Measurements from ENCODE around the gene PLEKHG4B.

Gene PLEKHG4B

DNA sequence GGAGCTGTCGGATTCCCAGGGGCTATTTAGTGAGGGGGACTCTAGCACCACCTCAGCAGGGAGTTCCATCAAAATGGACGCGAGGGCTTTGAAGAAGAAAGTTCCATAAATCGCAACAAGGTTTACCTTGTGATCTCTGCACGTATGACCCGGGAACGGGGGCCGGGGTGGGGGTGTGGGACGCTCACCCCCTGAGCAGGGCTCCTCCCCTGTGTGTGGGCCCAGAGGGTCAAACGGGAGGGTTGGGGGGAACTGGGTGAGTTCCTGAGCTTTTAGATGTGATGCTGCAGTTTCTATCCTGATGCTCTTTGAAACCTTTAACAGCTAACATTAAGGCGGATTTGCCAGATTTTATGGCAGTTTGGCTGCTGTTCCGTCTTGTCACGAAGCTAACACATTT lies 80.5 kb downstream of the PLEKHG4B start:
- DNase-seq (ENCODE audit: low read depth): no peak
- TF ChIP-seq, protein P1, sequence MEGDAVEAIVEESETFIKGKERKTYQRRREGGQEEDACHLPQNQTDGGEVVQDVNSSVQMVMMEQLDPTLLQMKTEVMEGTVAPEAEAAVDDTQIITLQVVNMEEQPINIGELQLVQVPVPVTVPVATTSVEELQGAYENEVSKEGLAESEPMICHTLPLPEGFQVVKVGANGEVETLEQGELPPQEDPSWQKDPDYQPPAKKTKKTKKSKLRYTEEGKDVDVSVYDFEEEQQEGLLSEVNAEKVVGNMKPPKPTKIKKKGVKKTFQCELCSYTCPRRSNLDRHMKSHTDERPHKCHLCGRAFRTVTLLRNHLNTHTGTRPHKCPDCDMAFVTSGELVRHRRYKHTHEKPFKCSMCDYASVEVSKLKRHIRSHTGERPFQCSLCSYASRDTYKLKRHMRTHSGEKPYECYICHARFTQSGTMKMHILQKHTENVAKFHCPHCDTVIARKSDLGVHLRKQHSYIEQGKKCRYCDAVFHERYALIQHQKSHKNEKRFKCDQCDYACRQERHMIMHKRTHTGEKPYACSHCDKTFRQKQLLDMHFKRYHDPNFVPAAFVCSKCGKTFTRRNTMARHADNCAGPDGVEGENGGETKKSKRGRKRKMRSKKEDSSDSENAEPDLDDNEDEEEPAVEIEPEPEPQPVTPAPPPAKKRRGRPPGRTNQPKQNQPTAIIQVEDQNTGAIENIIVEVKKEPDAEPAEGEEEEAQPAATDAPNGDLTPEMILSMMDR (IDR thresholded peaks at IDR 0.05; ENCODE audit: control insufficient read depth, extremely low read depth, insufficient read depth): no peak
- no peak overlapping the region for H3K4me3 ChIP-seq (ENCODE audit: low read depth, low read length)

DNA sequence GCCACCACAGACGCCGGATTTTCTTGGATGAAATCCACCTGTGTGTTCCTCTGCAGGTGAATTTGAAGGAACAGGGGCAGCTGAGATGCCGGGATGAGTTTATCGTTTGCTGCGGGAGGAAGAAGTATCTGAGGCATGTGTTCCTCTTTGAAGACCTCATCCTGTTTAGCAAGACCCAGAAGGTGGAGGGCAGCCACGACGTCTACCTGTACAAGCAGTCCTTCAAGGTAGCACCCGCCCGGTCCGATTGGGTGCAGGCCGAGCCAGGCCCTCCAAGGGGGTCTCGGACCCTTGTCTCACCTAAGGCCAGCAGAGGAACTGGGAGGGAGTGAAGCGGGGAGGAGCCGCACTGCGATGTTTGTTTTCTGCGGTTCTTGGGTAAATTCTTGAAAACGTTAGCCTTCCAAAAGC lies 80.9 kb downstream of the PLEKHG4B start:
- H3K4me3 ChIP-seq (ENCODE audit: low read depth, low read length): no peak overlapping the region
- TF ChIP-seq, protein P1 (IDR thresholded peaks at IDR 0.05; ENCODE audit: control insufficient read depth, extremely low read depth, insufficient read depth): no peak
- no peak for DNase-seq (ENCODE audit: low read depth)

DNA sequence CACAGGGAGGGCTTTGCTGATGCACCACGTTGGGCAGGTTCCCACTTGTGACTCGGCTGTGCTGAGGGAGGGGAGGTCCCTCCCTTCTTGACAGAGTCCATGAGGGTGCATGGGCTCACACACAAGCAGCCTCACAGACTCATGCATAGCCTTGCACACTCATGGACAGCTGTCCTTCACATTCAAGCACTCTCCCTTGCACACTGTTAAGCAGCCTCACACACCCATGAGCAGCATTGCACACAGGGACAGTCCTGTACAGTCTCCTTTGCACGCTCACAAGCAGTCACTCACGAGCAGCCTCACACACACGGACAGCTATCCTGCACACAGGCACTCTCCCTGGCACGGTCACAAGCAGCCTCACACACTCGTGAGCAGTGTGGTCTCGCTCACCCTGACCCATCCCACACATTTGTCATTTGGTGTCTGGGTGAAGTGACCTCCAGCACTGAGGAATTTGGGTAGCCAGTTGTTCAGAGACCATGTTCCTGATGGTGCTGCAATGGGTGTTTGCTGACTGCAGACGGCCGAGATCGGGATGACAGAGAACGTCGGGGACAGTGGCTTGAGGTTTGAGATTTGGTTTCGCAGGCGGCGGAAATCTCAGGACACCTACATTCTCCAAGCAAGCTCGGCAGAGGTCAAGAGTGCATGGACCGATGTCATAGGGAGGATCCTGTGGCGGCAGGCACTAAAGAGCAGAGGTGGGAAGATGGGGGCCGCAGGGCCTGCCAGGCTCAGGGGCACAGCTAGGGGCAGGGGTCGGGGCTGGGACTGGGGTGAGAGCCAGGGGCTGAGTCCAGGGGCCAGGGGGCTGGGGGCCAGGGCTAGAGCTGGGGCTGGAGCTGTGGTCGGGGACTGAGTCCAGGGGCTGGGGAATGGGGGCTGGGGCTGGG lies 81.7 kb downstream of the PLEKHG4B start:
- no peak overlapping the region for H3K4me3 ChIP-seq (ENCODE audit: low read depth, low read length)
- TF ChIP-seq, protein P1 (IDR thresholded peaks at IDR 0.05; ENCODE audit: control insufficient read depth, extremely low read depth, insufficient read depth): no peak
- DNase-seq (ENCODE audit: low read depth): no peak

DNA sequence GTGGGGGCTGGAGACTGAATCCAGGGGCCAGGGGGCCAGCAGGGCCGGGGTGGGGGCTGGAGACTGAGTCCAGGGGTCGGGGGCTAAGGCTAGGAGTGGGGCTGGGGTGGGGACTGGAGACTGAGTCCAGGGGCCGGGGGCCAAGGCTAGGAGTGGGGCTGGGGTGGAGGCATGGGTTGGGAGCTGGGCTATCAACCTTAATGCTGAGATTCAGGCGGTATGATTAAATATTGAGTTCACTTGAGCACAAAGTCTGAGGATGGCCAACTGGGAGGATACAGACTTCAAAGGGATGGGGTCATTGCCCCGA lies 82.3 kb downstream of the PLEKHG4B start:
- TF ChIP-seq, protein P1 (IDR thresholded peaks at IDR 0.05; ENCODE audit: control insufficient read depth, extremely low read depth, insufficient read depth): no peak
- no peak overlapping the region for H3K4me3 ChIP-seq (ENCODE audit: low read depth, low read length)
- DNase-seq (ENCODE audit: low read depth): no peak

DNA sequence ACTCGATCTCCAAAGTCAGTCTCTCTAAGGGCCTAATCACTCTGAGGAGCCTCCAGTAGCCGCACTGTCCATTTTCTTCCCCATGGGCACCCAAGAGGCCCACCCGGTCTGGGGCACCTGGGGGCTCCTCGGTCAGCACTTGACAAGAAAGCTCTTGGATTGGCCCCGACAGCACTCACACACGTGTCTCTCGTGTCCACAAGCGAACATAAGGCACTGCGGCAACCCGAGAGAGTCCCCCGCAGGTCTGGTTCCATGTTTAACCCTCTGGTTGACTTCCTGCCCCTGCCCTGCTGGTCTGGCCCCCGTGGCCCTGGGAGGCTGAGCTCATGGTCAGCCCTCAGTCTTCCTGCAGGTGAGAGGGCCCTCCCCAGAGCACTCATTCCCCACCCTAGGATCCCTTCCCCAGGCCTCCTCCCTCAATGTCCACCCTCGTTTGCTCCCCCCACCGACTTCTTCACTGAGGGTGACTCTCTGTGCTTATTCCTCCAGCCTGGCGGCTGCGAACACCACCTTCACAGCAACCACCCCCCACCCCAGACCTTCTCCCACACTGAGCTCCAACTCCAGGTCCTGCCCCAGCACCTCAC lies 83.0 kb downstream of the PLEKHG4B start:
- no peak overlapping the region for H3K4me3 ChIP-seq (ENCODE audit: low read depth, low read length)
- TF ChIP-seq, protein P1 (IDR thresholded peaks at IDR 0.05; ENCODE audit: control insufficient read depth, extremely low read depth, insufficient read depth): no peak
- DNase-seq (ENCODE audit: low read depth): no peak

DNA sequence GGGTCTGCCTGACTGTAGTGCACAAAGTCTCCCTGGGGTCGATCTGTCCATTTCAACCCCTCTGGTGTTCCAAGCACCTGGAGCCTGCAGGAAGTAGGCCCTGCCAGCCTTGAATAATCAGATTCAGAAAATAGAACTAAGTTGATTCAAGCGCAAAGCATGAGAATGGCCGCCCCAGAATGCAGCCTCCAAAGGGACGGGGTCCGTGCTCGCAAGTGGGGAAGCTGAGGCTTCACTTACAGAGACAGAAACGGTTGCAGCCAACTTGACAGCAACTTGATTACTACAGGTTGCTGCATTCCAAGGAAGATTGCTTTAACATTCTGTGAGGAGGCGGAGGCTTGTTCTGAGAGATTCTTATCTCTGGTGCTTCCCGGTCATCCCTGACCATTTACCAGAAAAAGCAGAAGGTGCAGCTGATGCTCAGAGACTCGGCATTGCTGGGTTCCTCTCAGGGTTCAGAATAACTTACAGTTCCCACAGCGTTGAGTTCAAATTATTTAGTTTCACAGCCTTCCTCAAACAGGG lies 84.4 kb downstream of the PLEKHG4B start:
- no peak for DNase-seq (ENCODE audit: low read depth)
- TF ChIP-seq, protein P1 (IDR thresholded peaks at IDR 0.05; ENCODE audit: control insufficient read depth, extremely low read depth, insufficient read depth): no peak
- no peak overlapping the region for H3K4me3 ChIP-seq (ENCODE audit: low read depth, low read length)
